Breast epithelium (tissue), 3 donors: ENCODE measurements around the gene SMIM24.

Experiments used
- POLR2A ChIP-seq: fragments of 450-650 bp; IDR thresholded peaks from one replicate; pipeline ENCODE4 v1.6.1; 2016; ENCODE audit warnings: antibody characterized with exemption, mild to moderate bottlenecking, moderate library complexity
- TF ChIP-seq, protein P1 (sequence below), 3 donors: fragments of 450-650 bp; IDR thresholded peaks; one replicate each; pipeline ENCODE4 v1.5.1; 2016 to 2017; ENCODE audit warnings: antibody characterized with exemption in 3 of 3, mild to moderate bottlenecking in 3 of 3, moderate library complexity in 3 of 3

DNA sequence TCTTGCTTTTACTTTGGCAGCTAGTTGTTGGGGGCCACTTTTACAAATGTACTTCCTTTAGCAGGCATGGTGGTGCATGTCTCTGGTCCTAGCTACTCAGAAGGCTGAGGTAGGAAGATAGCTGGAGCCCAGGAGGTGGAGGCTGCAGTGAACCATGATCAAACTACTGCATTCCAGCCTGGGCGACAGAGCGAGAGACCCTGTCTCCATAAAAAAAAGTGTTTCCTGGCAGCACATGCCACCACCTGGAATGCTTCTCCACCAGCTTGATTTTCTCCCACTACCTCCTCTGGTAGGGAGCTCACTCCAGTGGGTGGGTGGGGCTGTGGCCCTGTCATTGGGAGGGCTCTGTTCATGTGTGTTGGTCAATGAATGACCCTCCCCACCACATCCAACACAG, 38.3 kb upstream of the SMIM24 start:
- no peak for TF ChIP-seq POLR2A
- TF ChIP-seq, protein P1, sequence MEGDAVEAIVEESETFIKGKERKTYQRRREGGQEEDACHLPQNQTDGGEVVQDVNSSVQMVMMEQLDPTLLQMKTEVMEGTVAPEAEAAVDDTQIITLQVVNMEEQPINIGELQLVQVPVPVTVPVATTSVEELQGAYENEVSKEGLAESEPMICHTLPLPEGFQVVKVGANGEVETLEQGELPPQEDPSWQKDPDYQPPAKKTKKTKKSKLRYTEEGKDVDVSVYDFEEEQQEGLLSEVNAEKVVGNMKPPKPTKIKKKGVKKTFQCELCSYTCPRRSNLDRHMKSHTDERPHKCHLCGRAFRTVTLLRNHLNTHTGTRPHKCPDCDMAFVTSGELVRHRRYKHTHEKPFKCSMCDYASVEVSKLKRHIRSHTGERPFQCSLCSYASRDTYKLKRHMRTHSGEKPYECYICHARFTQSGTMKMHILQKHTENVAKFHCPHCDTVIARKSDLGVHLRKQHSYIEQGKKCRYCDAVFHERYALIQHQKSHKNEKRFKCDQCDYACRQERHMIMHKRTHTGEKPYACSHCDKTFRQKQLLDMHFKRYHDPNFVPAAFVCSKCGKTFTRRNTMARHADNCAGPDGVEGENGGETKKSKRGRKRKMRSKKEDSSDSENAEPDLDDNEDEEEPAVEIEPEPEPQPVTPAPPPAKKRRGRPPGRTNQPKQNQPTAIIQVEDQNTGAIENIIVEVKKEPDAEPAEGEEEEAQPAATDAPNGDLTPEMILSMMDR (IDR thresholded peaks at IDR 0.05): no peak
